G401.6 (cell line): Measurements from ENCODE around the gene NPTN.

Experiments
- FAIRE-seq: peaks from 2 replicates; lab custom pipeline; 2012; peaks lifted over from hg19 to GRCh38; lab: Jason Lieb, UNC

NPTN gene

GRCh38 chr15:73631915-73632669, 1.1 kb downstream of the NPTN start:
- no peak for FAIRE-seq

DNA sequence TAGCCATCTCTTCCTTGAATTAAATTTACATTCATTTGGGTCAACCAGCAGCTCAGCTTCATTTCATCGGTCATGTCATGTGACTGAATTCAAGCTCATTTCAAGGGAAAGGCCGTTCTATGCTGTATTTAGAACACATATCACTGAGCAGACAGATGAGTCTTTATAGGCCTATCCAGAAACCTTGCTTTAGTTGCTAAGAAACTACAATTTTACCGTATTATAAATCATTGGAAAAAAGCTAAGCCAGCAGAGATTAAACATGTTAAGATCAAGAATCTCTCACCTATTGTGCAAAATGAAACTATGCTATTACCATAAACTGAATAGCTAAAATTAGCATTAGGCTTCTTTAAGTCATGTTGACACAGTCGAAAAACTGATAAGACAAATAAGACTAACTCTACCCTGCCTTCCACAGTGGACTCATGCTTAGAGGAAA, 2.2 kb downstream of the NPTN start:
- no peak for FAIRE-seq

DNA sequence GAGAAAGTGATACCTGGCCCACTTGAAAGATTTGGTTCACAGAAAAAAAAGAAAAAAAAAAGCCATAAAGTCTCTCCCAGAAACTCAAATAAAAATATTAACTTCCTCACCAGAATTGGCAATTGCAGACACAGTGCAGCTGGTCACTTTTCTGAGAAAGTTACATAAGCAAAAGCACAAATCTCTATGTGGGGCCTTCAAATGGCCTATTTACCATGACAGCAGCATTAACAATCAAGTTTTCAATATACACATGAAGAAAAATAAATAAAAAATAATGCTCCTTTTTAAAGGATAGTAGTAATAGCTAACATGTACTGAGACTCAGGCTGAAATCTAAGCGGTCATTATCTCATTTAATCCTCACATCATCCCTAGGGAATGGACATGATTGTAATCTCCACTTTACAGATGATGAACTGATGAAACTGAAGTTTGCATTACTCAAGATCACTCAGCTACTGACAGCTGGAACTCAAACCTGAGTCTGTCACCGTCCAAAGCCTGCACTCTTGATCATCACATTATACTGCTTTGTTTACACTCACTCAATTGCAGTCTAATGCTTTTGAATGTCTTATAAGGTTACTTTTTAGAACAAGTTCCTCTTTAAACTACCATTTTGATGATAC, 3.3 kb downstream of the NPTN start:
- no peak for FAIRE-seq

DNA sequence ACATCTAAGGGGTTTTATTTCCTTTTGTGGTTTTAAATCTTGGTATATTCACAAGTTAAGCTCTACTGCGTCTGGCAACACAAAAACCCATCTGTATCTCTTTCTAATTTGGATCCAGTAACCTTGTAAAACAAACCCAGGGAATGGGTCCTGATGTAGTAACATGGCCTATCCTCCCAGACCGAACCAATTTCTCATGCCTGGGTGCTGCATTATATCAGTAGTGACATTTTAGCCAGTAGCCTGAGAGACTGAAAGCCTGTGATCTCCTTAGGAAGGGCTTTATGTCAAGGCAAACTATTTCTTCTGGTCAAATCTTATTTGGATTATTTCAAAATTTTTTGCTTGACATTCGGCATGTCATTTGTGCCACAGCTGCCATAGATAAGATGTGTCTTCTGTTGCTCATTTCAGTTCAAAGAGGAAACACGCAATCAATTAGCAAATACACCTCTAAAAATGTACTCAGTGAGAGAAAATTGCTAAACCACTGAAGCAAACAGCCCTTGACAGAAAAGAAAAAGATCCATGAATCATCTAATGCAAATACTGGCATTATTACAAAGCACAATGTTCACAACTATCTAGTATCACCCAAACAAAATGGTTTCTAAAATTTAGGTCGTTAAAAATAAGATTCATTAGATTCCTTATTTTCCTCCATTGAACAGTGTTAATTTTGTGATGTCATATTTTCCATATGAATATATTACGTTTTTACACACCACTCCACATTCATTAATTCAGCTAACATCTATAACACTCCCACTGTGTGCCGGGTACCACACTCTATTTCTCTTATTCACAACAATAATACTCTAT, 4.0 kb downstream of the NPTN start:
- no peak for FAIRE-seq

- FAIRE-seq = no peak
These were observed 5.1 kb downstream of the NPTN start for GRCh38 chr15:73628102-73628501.

DNA sequence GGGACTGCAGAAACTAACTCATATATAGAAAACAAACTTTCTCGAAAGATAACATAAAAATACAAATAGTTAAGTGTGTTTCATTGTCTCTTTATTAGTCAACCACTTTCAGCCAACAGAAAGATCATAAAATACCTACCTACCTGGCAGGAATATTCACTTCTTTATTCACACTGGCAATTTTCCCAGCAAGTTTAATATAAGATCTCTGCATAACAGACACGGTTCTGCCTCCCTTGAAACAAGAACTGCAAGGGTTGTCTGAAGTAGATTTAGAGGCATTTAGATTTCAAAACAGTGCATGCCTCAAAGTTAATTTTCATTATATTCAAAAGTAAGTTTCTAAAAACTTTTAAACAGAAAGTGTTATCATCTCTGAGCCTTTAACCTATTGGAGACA, 7.1 kb downstream of the NPTN start:
- FAIRE-seq = no peak

GRCh38 chr15:73624530-73624929, 8.7 kb downstream of the NPTN start:
- FAIRE-seq = no peak

- FAIRE-seq = no peak
These were observed 11.8 kb downstream of the NPTN start for GRCh38 chr15:73621286-73621826.

DNA sequence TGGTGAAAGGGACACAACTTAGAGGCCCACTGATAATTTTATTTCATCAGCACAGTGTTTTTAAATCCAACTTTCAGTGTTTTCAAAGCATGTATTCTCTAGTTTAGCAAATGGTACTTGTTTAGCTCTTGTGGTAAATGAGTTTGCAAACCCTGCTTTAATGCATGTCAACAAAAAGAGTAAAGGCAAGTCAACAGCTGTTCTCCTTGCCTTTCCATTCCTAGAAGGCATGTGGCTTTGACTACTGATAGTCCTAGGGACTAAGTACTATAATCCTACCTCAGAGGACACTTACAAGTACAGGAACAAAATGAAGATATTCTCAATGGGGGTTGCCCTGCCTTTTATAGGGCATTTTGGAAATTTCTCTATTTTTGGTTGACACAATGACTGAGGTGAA, 13.1 kb downstream of the NPTN start:
- no peak for FAIRE-seq

GRCh38 chr15:73617913-73618312, 15.3 kb downstream of the NPTN start:
- no peak for FAIRE-seq

DNA sequence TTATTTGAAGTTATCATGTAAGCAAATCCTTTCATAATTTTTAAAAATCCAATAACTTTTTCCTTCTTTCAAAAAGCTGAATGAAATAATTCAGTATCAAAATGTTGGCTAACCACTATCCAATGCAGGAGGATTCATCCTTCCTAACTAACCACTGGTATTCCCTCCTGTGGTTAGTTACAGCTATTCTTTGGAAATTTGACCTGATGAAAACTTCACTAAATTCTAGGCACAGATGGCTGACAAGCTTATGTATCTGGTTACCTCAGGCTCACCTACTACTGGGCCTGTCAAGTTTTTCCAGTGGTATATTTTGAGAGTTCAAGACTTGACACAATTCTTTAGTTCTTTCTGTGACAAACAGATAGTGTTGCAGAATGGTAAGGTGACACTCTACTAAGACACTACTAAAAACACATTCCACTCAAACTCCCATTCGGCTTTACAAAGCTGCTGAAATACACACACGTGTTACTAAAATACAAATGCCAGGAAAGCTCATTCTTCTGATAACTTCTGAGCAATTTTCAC, 15.8 kb downstream of the NPTN start:
- no peak for FAIRE-seq

DNA sequence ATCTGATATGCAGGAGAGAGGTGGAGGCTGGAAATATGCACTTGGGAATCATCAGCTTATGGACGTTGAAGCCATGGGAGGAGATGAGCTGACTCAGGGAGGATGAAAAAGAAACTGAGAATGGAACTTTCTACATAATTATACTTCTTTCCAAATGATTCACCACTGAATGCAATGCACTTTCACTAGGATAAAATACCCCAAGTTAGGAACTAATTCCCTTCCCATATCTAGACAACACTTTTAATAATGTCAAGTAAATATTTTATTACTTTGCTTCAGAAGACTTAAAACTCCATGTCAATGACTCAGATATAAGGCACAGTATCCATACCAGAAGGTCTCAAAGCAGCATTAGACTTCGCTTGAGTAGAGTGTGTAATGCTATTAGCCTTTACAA, 24.2 kb downstream of the NPTN start:
- no peak for FAIRE-seq

DNA sequence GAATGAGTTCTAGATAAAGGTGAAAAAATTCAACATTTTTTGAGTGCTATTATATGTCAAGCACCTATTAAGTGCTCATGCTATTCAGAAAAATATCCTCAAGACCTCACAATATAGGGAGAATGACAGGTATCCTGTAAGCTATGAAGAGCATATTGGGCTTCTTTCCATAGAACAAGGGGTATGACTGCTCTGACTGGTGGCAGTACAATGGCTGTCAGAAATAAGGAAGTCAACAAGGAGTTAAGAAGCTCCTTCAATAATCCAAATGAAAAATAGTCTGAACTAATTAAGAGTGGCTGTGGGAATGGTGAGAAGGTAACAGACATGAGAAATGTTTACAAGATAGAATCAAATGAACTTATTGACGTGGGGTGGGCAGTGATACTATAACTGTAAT, 24.7 kb downstream of the NPTN start:
- FAIRE-seq = no peak

DNA sequence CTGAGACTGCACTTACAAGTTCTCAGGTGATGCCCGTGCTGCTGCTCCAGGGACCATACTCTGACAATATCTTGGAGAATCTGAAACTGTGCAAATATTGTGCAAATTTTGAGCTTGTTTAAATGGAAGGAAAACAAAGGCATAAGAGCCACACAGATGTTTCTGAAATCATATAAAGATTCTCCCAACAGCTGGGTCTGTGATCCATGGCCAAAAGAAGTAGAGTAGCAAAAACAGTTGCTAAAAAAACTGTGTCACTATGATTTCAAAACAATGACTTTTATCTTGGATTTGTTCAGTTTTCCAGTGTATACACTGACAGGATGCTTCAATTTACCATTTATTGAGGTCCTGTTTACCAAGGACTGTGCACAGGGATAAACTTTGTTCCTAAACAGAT, 25.3 kb downstream of the NPTN start:
- no peak for FAIRE-seq

- no peak for FAIRE-seq
These were observed 25.8 kb downstream of the NPTN start for GRCh38 chr15:73607405-73607804.

GRCh38 chr15:73605759-73606436, 27.3 kb downstream of the NPTN start:
- FAIRE-seq = no peak

- FAIRE-seq = no peak
These were observed 28.7 kb downstream of the NPTN start for GRCh38 chr15:73604477-73604876.

DNA sequence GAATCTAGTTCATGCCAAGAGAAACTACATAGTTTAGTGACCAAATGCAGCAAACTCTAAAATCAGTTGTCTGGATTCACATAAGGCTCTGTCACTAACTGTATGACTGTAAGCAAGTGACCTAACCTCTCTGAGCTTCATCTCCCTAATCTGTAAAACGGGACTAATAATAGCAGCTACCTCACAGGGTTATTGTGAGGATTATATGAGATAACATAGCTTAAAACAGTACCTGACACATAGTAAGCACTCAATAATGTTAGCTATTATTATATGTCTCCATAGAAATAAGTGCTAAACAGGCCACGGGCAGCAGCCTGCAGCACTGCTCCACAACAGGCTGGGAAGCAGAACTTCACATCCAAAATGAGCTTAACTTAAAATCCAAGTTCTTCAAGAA, 30.2 kb downstream of the NPTN start:
- FAIRE-seq = no peak

DNA sequence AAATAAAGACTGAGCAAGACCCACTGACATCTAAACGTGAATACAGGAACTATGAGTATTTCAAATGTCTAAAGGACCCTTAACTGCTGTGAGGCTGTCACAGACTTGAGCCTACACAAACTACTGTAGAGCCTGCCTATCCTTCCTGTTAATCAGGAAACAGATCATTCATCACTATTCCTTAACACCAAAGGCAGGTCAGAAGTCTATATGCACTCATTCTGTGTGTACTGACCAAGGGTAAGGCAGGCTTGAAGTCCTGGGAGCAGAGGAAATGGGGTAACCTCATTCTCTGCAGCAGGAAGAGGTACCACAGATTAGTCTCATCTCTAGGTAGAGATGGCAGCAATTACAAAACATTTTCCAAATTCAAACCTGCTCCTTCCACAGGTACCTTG, 30.7 kb downstream of the NPTN start:
- no peak for FAIRE-seq

DNA sequence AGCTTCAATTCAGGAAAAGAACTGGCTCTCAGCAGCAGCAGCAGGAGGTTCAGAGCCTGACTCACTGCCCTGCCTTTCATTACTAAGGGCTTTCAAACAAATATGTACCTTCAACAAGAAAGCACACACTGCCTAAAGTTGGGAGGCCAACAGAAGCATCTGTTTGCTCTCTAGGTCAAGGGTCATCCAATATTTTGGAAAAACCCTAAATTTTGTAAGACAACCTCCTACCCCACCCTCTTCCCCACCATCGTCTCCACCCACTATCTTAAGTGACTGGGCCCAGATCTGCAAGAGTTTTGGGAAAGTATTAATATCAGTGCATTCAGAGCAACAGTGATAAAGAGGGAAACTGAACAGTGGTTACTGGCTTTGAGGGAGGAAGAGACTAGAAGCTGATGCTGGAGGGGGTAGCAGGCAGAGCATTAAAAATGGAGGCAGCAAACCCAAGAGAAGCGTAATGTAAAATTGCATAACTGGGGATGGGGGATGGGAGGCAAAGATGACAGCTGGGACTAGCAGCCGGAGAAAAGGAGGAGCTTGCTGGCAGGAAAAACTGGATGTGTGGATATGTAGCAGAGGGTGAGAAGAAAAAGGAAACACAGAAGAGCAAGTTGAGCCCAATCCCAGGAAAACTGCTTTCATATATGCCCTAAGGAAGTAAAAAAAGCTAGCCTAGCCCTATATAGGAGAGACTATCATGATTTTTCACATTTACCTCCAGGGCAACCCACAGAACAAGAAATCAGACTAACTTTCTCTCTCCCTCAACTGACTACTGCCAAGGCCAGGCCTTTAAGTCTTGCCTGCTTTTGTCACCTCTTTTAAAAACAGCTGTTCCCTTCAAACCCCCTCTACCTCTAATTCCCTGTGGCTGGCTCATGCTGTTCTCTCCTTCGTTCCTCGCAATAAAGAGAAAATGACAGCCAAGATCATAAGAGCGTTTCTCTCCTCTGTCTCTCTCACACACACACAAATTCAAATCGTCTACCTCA, 31.4 kb downstream of the NPTN start:
- no peak for FAIRE-seq
